A673 (cell line): ENCODE results near the gene TTC33.

Experiments used
- CTCF ChIP-seq: fragments of 300-800, 200-600 bp; sonication (generic); conservative IDR thresholded peaks from 2 replicates; pipeline ENCODE4 v1.5.1; 2017; ENCODE audit warnings: low read depth, mild to moderate bottlenecking, antibody characterized with exemption, low read length, moderate library complexity, mixed read lengths
- EZH2 ChIP-seq: fragments of 200-600 bp; sonication (generic); IDR thresholded peaks from 2 replicates; pipeline ENCODE4 v1.6.1; 2017; ENCODE audit warnings: borderline replicate concordance, low read depth, mild to moderate bottlenecking, mixed read lengths, antibody characterized with exemption, low read length; ENCODE audit not compliant: poor library complexity, severe bottlenecking

- TF ChIP-seq EZH2, result no peak
- no peak for TF ChIP-seq CTCF
Measured at GRCh38 chr5:40733434-40733833, 22.3 kb downstream of the TTC33 start.
